Suprapubic skin (tissue), 4 donors: ENCODE results near the gene SMYD3. TPM values are rescaled to one million over a fixed set of nuclear protein-coding genes. Genes with fewer than 3 reads are reported as not detected.

ENCODE experiments used
- DNase-seq, 2 donors: peaks; one replicate each; pipeline ENCODE4 v3.0.0-alpha.2; 2019; ENCODE audit warnings: low spot score in 2 of 2
- H3K27ac ChIP-seq: fragments of 200-600 bp; sonication (generic); one replicate; pipeline ENCODE4 v1.5.1; 2019
- H3K27me3 ChIP-seq: fragments of 200-600 bp; sonication (generic); one replicate; pipeline ENCODE4 v1.5.1; 2019
- H3K36me3 ChIP-seq: fragments of 200-600 bp; sonication (generic); one replicate; pipeline ENCODE4 v1.5.1; 2019
- H3K4me1 ChIP-seq: fragments of 200-600 bp; sonication (generic); one replicate; pipeline ENCODE4 v1.5.1; 2019
- H3K4me3 ChIP-seq: fragments of 200-600 bp; sonication (generic); one replicate; pipeline ENCODE4 v1.5.1; 2019; ENCODE audit warnings: mild to moderate bottlenecking
- H3K9me3 ChIP-seq: fragments of 200-600 bp; sonication (generic); one replicate; pipeline ENCODE4 v1.5.1; 2019
- EP300 ChIP-seq: sonication (generic); formaldehyde crosslinking; IDR thresholded peaks from one replicate; pipeline ENCODE4 v1.6.1; 2017; ENCODE audit warnings: antibody characterized with exemption
- POLR2A ChIP-seq, 2 donors: fragments of 450-650 bp; IDR thresholded peaks; one replicate each; pipeline ENCODE4 v1.6.1; 2017; ENCODE audit warnings: antibody characterized with exemption in 2 of 2, mild to moderate bottlenecking in 2 of 2, moderate library complexity in 2 of 2
- POLR2AphosphoS5 ChIP-seq, 3 donors: sonication (generic); formaldehyde crosslinking; IDR thresholded peaks; one replicate each; pipeline ENCODE4 v1.6.1; 2017; ENCODE audit warnings: antibody characterized with exemption in 3 of 3
- WGBS: methylation state at CpG from one replicate; pipeline ENCODE4 v1.1.5; 2018; 5-methylcytosine and 5-hydroxymethylcytosine counted together
- total RNA-seq, 4 donors: library from RNA; depleted of rRNA; stranded (reverse); fragments of >200 nt; gene quantifications; one replicate each; pipeline ENCODE4 v1.1.0, GENCODE V29; 2016
- TF ChIP-seq, protein P1 (sequence below), 2 donors: fragments of 200-600 bp in 1 of 2; fragments of 450-650 bp in 1 of 2; sonication (generic) in 1 of 2; IDR thresholded peaks; one replicate each; pipeline ENCODE4 v1.5.1; 2016 to 2019; ENCODE audit warnings: antibody characterized with exemption in 2 of 2, mild to moderate bottlenecking in 1 of 2, moderate library complexity in 1 of 2

SMYD3 gene
- total RNA-seq, 4 donors from 2014 or later, result 14.5 to 33.6 (median 18.9) TPM

DNA sequence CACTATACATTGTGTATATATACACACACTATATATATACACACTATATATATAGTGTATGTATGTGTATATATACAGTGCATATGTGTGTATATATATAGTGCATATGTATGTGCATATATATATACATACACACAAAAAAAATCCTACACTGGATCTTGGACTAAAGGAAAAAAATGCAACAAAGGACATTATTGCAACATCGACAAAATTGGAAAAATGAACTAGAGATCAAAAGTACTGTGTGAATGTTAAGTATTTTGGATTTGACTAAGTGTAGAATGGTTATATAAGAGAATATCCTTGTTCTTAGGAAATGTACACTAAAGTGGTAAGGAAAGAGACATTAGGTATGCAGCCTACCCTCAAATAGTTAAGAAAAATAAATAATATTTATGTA is 36.5 kb downstream of the SMYD3 start:
- Histone ChIP-seq H3K27ac (no peak overlapping the region), H3K4me3 (no peak overlapping the region), H3K27me3 (no peaks in the 10 kb centered on the region), H3K9me3 (no peaks in the 10 kb centered on the region), H3K4me1 (no peaks in the 10 kb centered on the region), H3K36me3 (no peaks in the 10 kb centered on the region)
- DNase-seq, result no peak
- WGBS, result 83% methylated on average over 1 of the region's 1 CpG
- TF ChIP-seq POLR2A (IDR thresholded peaks at IDR 0.05) (no peak), POLR2AphosphoS5 (IDR thresholded peaks at IDR 0.05) (no peak), EP300 (no peak)
- TF ChIP-seq, protein P1, sequence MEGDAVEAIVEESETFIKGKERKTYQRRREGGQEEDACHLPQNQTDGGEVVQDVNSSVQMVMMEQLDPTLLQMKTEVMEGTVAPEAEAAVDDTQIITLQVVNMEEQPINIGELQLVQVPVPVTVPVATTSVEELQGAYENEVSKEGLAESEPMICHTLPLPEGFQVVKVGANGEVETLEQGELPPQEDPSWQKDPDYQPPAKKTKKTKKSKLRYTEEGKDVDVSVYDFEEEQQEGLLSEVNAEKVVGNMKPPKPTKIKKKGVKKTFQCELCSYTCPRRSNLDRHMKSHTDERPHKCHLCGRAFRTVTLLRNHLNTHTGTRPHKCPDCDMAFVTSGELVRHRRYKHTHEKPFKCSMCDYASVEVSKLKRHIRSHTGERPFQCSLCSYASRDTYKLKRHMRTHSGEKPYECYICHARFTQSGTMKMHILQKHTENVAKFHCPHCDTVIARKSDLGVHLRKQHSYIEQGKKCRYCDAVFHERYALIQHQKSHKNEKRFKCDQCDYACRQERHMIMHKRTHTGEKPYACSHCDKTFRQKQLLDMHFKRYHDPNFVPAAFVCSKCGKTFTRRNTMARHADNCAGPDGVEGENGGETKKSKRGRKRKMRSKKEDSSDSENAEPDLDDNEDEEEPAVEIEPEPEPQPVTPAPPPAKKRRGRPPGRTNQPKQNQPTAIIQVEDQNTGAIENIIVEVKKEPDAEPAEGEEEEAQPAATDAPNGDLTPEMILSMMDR (IDR thresholded peaks at IDR 0.05), result no peak

- Histone ChIP-seq H3K27me3 (no peaks in the 10 kb centered on the region), H3K4me1 (no peaks in the 10 kb centered on the region), H3K36me3 (no peaks in the 10 kb centered on the region), H3K9me3 (no peaks in the 10 kb centered on the region), H3K4me3 (no peak overlapping the region), H3K27ac (no peak overlapping the region)
- no peak for DNase-seq
- WGBS, result 91% methylated on average over 2 of the region's 2 CpGs
- TF ChIP-seq EP300 (no peak), POLR2AphosphoS5 (IDR thresholded peaks at IDR 0.05) (no peak), POLR2A (IDR thresholded peaks at IDR 0.05) (no peak)
- TF ChIP-seq, protein P1 (IDR thresholded peaks at IDR 0.05), result no peak
Observed at GRCh38 chr1:246462986-246463385, 44.1 kb downstream of the SMYD3 start.

DNA sequence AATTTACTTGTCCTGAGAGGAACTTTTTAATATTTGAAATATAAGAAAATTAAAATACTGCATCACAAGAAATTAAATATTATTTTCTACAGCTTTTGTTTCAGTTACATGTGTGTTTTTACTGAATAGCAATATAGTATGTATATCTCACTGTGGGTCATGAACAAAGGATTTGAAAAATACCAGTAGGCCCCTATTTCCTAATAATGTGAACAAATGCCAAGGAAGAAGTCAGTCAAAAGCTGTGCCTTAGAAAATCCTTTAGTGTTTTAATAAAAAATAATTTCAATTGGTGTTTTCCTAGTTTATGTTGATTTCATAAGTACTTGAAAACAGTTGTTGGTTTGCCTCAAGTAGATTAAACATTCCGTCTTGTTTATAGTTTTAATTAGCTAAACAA is 46.7 kb downstream of the SMYD3 start:
- Histone ChIP-seq H3K36me3 (no peaks in the 10 kb centered on the region), H3K4me3 (no peak overlapping the region), H3K27ac (no peak overlapping the region), H3K27me3 (no peaks in the 10 kb centered on the region), H3K9me3 (no peaks in the 10 kb centered on the region), H3K4me1 (no peaks in the 10 kb centered on the region)
- 93% methylated on average over 1 of the region's 1 CpG for WGBS
- no peak for DNase-seq
- TF ChIP-seq, protein P1 (IDR thresholded peaks at IDR 0.05), result no peak
- TF ChIP-seq EP300 (no peak), POLR2AphosphoS5 (IDR thresholded peaks at IDR 0.05) (no peak), POLR2A (IDR thresholded peaks at IDR 0.05) (no peak)

DNA sequence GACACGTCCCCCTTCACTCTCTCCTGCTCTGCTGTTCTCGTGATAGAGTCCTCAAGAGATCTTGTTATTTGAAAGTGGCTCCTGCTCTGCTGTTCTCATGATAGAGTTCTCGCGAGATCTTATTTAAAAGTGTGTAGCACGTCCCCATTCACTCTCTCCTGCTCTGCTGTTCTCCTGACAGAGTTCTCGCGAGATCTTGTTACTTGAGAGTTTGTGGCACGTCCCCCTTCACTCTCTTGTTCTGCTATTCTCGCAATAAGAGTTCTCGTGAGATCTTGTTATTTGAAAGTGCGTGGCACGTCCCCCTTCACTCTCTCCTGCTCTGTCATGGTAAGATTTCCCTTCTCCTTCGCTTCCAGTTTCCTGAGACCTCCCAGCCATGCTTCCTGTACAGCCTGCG is 47.9 kb downstream of the SMYD3 start:
- Histone ChIP-seq H3K27me3 (no peaks in the 10 kb centered on the region), H3K27ac (no peak overlapping the region), H3K4me1 (no peaks in the 10 kb centered on the region), H3K9me3 (no peaks in the 10 kb centered on the region), H3K36me3 (no peaks in the 10 kb centered on the region), H3K4me3 (no peak overlapping the region)
- 94% methylated on average over 14 of the region's 14 CpGs for WGBS
- no peak for TF ChIP-seq POLR2A (IDR thresholded peaks at IDR 0.05)
- TF ChIP-seq, protein P1 (IDR thresholded peaks at IDR 0.05), result no peak
- DNase-seq, result no peak

DNA sequence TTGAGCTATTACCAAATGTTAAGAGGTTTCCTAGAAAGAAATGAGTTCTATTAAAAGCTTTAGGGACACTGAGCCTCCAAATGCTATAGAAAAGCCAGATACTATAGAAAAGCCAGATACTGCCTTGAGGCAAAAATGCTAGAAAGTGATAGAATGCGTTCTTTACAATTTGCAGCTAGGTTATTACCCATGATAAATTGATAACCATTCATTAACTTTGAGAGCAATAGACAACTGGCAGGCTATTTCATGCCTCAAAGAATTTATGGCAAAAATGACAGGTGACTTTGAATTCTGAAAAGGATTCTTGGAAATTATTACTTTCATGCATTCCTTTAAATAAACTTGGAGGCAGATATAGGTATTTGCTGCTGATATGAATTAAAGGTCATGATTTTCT is 51.6 kb downstream of the SMYD3 start:
- Histone ChIP-seq H3K9me3 (no peaks in the 10 kb centered on the region), H3K36me3 (no peaks in the 10 kb centered on the region), H3K4me1 (no peaks in the 10 kb centered on the region), H3K4me3 (no peak overlapping the region), H3K27me3 (no peaks in the 10 kb centered on the region), H3K27ac (no peak overlapping the region)
- 71% methylated on average over 1 of the region's 1 CpG for WGBS
- no peak for DNase-seq
- TF ChIP-seq POLR2AphosphoS5 (IDR thresholded peaks at IDR 0.05), result no peak
- TF ChIP-seq, protein P1 (IDR thresholded peaks at IDR 0.05), result no peak
